HepG2 (cell line): ENCODE data around the gene AGRN. TPM values are rescaled to one million over a fixed set of nuclear protein-coding genes. Genes with fewer than 3 reads are reported as not detected.

Experiments
- AKNA ChIP-seq: sonication (generic); formaldehyde crosslinking; IDR thresholded peaks from 2 replicates; pipeline ENCODE4 v1.4.0; 2020; ENCODE audit warnings: missing genetic modification reagents, borderline replicate concordance
- BRCA1 ChIP-seq: sonication (generic); formaldehyde crosslinking; IDR thresholded peaks from 2 replicates; pipeline ENCODE4 v1.4.0; 2020; ENCODE audit warnings: missing genetic modification reagents
- CHCHD3 ChIP-seq: sonication (generic); formaldehyde crosslinking; IDR thresholded peaks from 2 replicates; pipeline ENCODE4 v1.8.0; 2022; ENCODE audit warnings: mild to moderate bottlenecking, missing genetic modification reagents, moderate library complexity
- EEA1 ChIP-seq: sonication (generic); formaldehyde crosslinking; IDR thresholded peaks from 2 replicates; pipeline ENCODE4 v1.5.1; 2020; ENCODE audit warnings: mild to moderate bottlenecking, missing genetic modification reagents, borderline replicate concordance
- HDAC1 ChIP-seq: sonication (generic); formaldehyde crosslinking; IDR thresholded peaks from 2 replicates; pipeline ENCODE4 v1.5.1; 2020; ENCODE audit warnings: mild to moderate bottlenecking, missing genetic modification reagents
- HNRNPH1 ChIP-seq: fragments of 200-400 bp; formaldehyde crosslinking; optimal IDR thresholded peaks from 2 replicates; pipeline ENCODE3; 2017; ENCODE audit warnings: mild to moderate bottlenecking, low read depth, low read length
- ISL2 ChIP-seq: sonication (generic); formaldehyde crosslinking; IDR thresholded peaks from 2 replicates; pipeline ENCODE4 v1.5.0; 2020; ENCODE audit warnings: missing genetic modification reagents
- JDP2 ChIP-seq: sonication (generic); formaldehyde crosslinking; IDR thresholded peaks from 2 replicates; pipeline ENCODE4 v1.8.1; 2022; ENCODE audit warnings: missing genetic modification reagents, borderline replicate concordance
- KAT7 ChIP-seq: IDR thresholded peaks from 2 replicates; pipeline ENCODE4 v1.6.1; 2018; ENCODE audit warnings: borderline replicate concordance, missing compliant biosample characterization
- KDM4B ChIP-seq: sonication (generic); formaldehyde crosslinking; IDR thresholded peaks from 2 replicates; pipeline ENCODE4 v1.4.0; 2020; ENCODE audit warnings: missing genetic modification reagents
- KLF12 ChIP-seq: sonication (generic); formaldehyde crosslinking; IDR thresholded peaks from 2 replicates; pipeline ENCODE4 v1.4.0; 2020; ENCODE audit warnings: missing genetic modification reagents, borderline replicate concordance
- POLR2AphosphoS2 ChIP-seq: IDR thresholded peaks from 2 replicates; pipeline ENCODE4 v1.6.1; 2011; ENCODE audit warnings: low read depth, low read length, improper control_type of control experiment
- PTBP1 ChIP-seq: fragments of 200-400 bp; formaldehyde crosslinking; IDR thresholded peaks from 2 replicates; pipeline ENCODE4 v1.6.1; 2018; ENCODE audit warnings: low read length, low read depth; ENCODE audit not compliant: poor library complexity, severe bottlenecking
- RARA ChIP-seq: IDR thresholded peaks from 2 replicates; pipeline ENCODE4 v1.6.1; 2016; ENCODE audit warnings: missing genetic modification reagents, missing compliant biosample characterization
- RELA ChIP-seq: sonication (generic); formaldehyde crosslinking; IDR thresholded peaks from 2 replicates; pipeline ENCODE4 v1.4.0; 2020; ENCODE audit warnings: missing genetic modification reagents
- SETDB1 ChIP-seq: sonication (generic); formaldehyde crosslinking; IDR thresholded peaks from 2 replicates; pipeline ENCODE4 v1.5.1; 2020; ENCODE audit warnings: missing genetic modification reagents, mild to moderate bottlenecking, borderline replicate concordance
- SIN3A ChIP-seq: IDR thresholded peaks from 2 replicates; pipeline ENCODE4 v1.6.1; 2011; ENCODE audit warnings: low read depth, mild to moderate bottlenecking, control low read depth, low read length, borderline replicate concordance
- TERF1 ChIP-seq: sonication (generic); formaldehyde crosslinking; IDR thresholded peaks from 2 replicates; pipeline ENCODE4 v1.8.0; 2022; ENCODE audit warnings: mild to moderate bottlenecking, missing genetic modification reagents, moderate library complexity
- ZFP1 ChIP-seq: IDR thresholded peaks from 2 replicates; pipeline ENCODE4 v1.6.1; 2016
- ZNF101 ChIP-seq: sonication (generic); formaldehyde crosslinking; IDR thresholded peaks from 2 replicates; pipeline ENCODE4 v1.4.0; 2020; ENCODE audit warnings: mild to moderate bottlenecking, low read depth, missing genetic modification reagents, borderline replicate concordance
- ZNF317 ChIP-seq: sonication (generic); formaldehyde crosslinking; IDR thresholded peaks from 2 replicates; pipeline ENCODE4 v1.5.0; 2020; ENCODE audit warnings: mild to moderate bottlenecking, missing genetic modification reagents
- ZNF615 ChIP-seq: sonication (generic); formaldehyde crosslinking; IDR thresholded peaks from 2 replicates; pipeline ENCODE4 v1.5.0; 2020; ENCODE audit warnings: mild to moderate bottlenecking, missing genetic modification reagents, borderline replicate concordance
- polyA plus RNA-seq, 8 experiments: library from polyadenylated mRNA; depleted of rRNA in 3 of 8; stranded (reverse) in 7 of 8; unstranded in 1 of 8; fragments of >200 nt; fragmentation: Illumina TruSeq in 4 of 8; extraction: Trizol in 4 of 8; gene quantifications; 2 replicates each; pipeline versions ENCODE4 v1.2.1 to v1.2.3, GENCODE V29; 2011 to 2016; ENCODE audit warnings: low read depth in 4 of 8, missing spikeins in 1 of 8, mixed read lengths in 1 of 8; ENCODE audit not compliant: insufficient read depth in 1 of 8
- total RNA-seq, 5 experiments: library from RNA; depleted of rRNA; stranded (reverse); fragments of >200 nt; fragmentation: Illumina TruSeq; extraction: Trizol; gene quantifications; 2 replicates each; pipeline ENCODE4 v1.2.3, GENCODE V29; 2016; ENCODE audit warnings: low read depth in 1 of 5
- TF ChIP-seq, protein P1 (sequence below): sonication (generic); formaldehyde crosslinking; IDR thresholded peaks from 2 replicates; pipeline ENCODE4 v1.8.1; 2023; ENCODE audit warnings: missing genetic modification reagents, mild to moderate bottlenecking, borderline replicate concordance
- TF ChIP-seq, protein P2 (sequence below): sonication (generic); formaldehyde crosslinking; IDR thresholded peaks from 2 replicates; pipeline ENCODE4 v1.4.0; 2020; ENCODE audit warnings: mild to moderate bottlenecking, missing genetic modification reagents

Gene AGRN
- total and polyA plus RNA-seq, 2 of the 13 experiments (the other 11 are each of a cell fraction or from before 2014, with no cell fraction given): 29.8 to 65.2 TPM

- 0 out of 2 replicates have a peak, but pooled peaks have one; percentile 54 for TF ChIP-seq ISL2 (CRISPR knock-in tag)
- TF ChIP-seq ZNF101 (CRISPR knock-in tag): no peak
- no peak for TF ChIP-seq ZNF615 (CRISPR knock-in tag)
- TF ChIP-seq EEA1: peak; percentile 87
- no peak for TF ChIP-seq JDP2 (CRISPR knock-in tag)
- TF ChIP-seq HDAC1: peak; percentile 91
- peak; percentile 58 for TF ChIP-seq KLF12 (CRISPR knock-in tag)
- no peak for TF ChIP-seq ZNF317 (CRISPR knock-in tag)
- no peak for TF ChIP-seq KDM4B (CRISPR knock-in tag)
- no peak for TF ChIP-seq BRCA1 (CRISPR knock-in tag)
- TF ChIP-seq SIN3A: no peak
- TF ChIP-seq POLR2AphosphoS2: peak; percentile 72; the same call in 1 of the 2 replicates
- no peak for TF ChIP-seq TERF1 (CRISPR knock-in tag)
- TF ChIP-seq, protein P1, sequence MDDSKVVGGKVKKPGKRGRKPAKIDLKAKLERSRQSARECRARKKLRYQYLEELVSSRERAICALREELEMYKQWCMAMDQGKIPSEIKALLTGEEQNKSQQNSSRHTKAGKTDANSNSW: no peak
- 0 out of 2 replicates have a peak, but pooled peaks have one; percentile 53 for TF ChIP-seq AKNA (CRISPR knock-in tag)
- no peak for TF ChIP-seq SETDB1
- TF ChIP-seq RARA (CRISPR knock-in tag): peak; percentile 74
- peak; percentile 83; the same call in 1 of the 2 replicates for TF ChIP-seq KAT7
- peak; percentile 56 for TF ChIP-seq PTBP1
- TF ChIP-seq CHCHD3 (CRISPR knock-in tag): peak; percentile 80; the same call in 1 of the 2 replicates
- TF ChIP-seq RELA (CRISPR knock-in tag): peak; percentile 90
- TF ChIP-seq, protein P2, sequence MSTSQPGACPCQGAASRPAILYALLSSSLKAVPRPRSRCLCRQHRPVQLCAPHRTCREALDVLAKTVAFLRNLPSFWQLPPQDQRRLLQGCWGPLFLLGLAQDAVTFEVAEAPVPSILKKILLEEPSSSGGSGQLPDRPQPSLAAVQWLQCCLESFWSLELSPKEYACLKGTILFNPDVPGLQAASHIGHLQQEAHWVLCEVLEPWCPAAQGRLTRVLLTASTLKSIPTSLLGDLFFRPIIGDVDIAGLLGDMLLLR (CRISPR knock-in tag): no peak; the same call in 1 of the 2 replicates
- TF ChIP-seq HNRNPH1: no peak
- TF ChIP-seq ZFP1 (CRISPR knock-in tag): no peak
Observed at GRCh38 chr1:1000357-1001056, 19.4 kb upstream of the AGRN start (continued).
